ENCODE results near the gene SIX2. TPM values are rescaled to one million over a fixed set of nuclear protein-coding genes. Genes with fewer than 3 reads are reported as not detected.

SIX2 gene
- total and polyA plus RNA-seq, 2 of the 13 experiments (the other 11 are each of a cell fraction or from before 2014, with no cell fraction given) = not detected

- POLR2A ChIA-PET = no interaction called here
- CTCF ChIA-PET (ENCODE audit: low intra/inter-chr PET ratio, low total read pairs) = no interaction called here
Observed at GRCh38 chr2:45014016-45014702, 4.9 kb upstream of the SIX2 start.

More at GRCh38 chr2:45014016-45014702, 4.9 kb upstream of the SIX2 start:
- H4K20me1 ChIP-seq (ENCODE audit: insufficient read depth, low read length) = no peaks in the 10 kb centered on the region
- no peaks in the 10 kb centered on the region for H3K9me3 ChIP-seq (ENCODE audit: low read length)
- BruUV-seq (replicated peaks) = no TSS peak
- H3K27ac ChIP-seq (ENCODE audit: extremely low read length, insufficient read depth, low read length) = no peak overlapping the region
- H2AFZ ChIP-seq (ENCODE audit: low read length) = no peak overlapping the region
- FAIRE-seq (no peak), DNase-seq (ENCODE audit: low spot score) (no peak), ATAC-seq (peak; percentile 57)
- H3K9ac ChIP-seq (ENCODE audit: insufficient read depth, low read depth, low read length) = no peak overlapping the region
- H3K79me2 ChIP-seq (ENCODE audit: insufficient read depth, low read length) = no peaks in the 10 kb centered on the region
- H3K4me1 ChIP-seq (ENCODE audit: insufficient read depth, low read length) = 0 out of 2 replicates have a peak, but pooled peaks cover 6% of the 10 kb centered on the region
- H3K4me3 ChIP-seq (replicated peaks in 1 of 3; ENCODE audit: insufficient read depth in 1 of 3, low read depth in 2 of 3, low read length in 3 of 3) = no peak overlapping the region; a peak in 1 of 6 replicates
- in situ Hi-C loops (cut with HindIII; ENCODE audit: extremely low pct_ligation_motif_present, low pct_unique_long_range_greater_than_20kb) (no loop called here), intact Hi-C loops (cut with micrococcal nuclease; ENCODE audit: unreplicated experiment) (no loop called here)
- no peaks in the 10 kb centered on the region for H3K36me3 ChIP-seq (replicated peaks in 1 of 2; ENCODE audit: control insufficient read depth in 1 of 2, insufficient read depth in 2 of 2, low read length in 2 of 2)
- no peak overlapping the region for H3K4me2 ChIP-seq (ENCODE audit: low read depth, low read length)
- WGBS (ENCODE audit: low lambda C conversion rate) = 53% methylated on average over 38 of the region's 57 CpGs
- H3K27me3 ChIP-seq (ENCODE audit: control insufficient read depth in 1 of 2, insufficient read depth in 2 of 2, low read length in 2 of 2) = peaks cover 9 to 53% of the 10 kb centered on the region in 2 experiments; a peak in 4 of 5 replicates
- TF ChIP-seq ZNF44 (CRISPR knock-in tag; IDR thresholded peaks at IDR 0.05) (no peak), CEBPB (IDR thresholded peaks at IDR 0.05; ENCODE audit: borderline replicate concordance, low read depth, low read length) (peak; percentile 21; the same call in 1 of the 2 replicates), CTCF (CRISPR knock-in tag; IDR thresholded peaks at IDR 0.05) (peak; percentile 39), ZNF589 (CRISPR knock-in tag; conservative IDR thresholded peaks at IDR 0.05) (no peak), ZBTB33 (CRISPR knock-in tag; IDR thresholded peaks at IDR 0.05) (0 out of 2 replicates have a peak, but pooled peaks have one; percentile 26), STAG1 (CRISPR knock-in tag; IDR thresholded peaks at IDR 0.05) (peak; percentile 22; the same call in 1 of the 2 replicates), HIVEP1 (CRISPR knock-in tag; IDR thresholded peaks at IDR 0.05) (no peak), SRSF9 (IDR thresholded peaks at IDR 0.05; ENCODE audit: borderline replicate concordance, insufficient read depth, low read depth, low read length, poor library complexity, severe bottlenecking) (no peak), HNRNPK (IDR thresholded peaks at IDR 0.05; ENCODE audit: low read depth, low read length, poor library complexity, severe bottlenecking) (peak; percentile 7), RAD21 (CRISPR knock-in tag; IDR thresholded peaks at IDR 0.05) (peak; percentile 29; the same call in 1 of the 2 replicates), ZNF431 (CRISPR knock-in tag; IDR thresholded peaks at IDR 0.05; ENCODE audit: borderline replicate concordance, low read depth) (no peak), TAF15 (IDR thresholded peaks at IDR 0.05; ENCODE audit: low read depth, low read length, poor library complexity, severe bottlenecking) (no peak), ZNF292 (CRISPR knock-in tag; IDR thresholded peaks at IDR 0.05; ENCODE audit: borderline replicate concordance, low read depth) (no peak), SIN3A (IDR thresholded peaks at IDR 0.05; ENCODE audit: borderline replicate concordance, low read depth, low read length) (no peak), ZNF33B (CRISPR knock-in tag; IDR thresholded peaks at IDR 0.05) (no peak), ATF4 (CRISPR knock-in tag; IDR thresholded peaks at IDR 0.05) (no peak), ZNF768 (CRISPR knock-in tag; IDR thresholded peaks at IDR 0.05) (no peak), DR1 (CRISPR knock-in tag; IDR thresholded peaks at IDR 0.05) (0 out of 2 replicates have a peak, but pooled peaks have one; percentile 2), GABPB1 (CRISPR knock-in tag; IDR thresholded peaks at IDR 0.05) (peak; percentile 17; the same call in 1 of the 2 replicates)

Data from HepG2 (cell line).